Ovary (tissue), 9 donors: Measurements from ENCODE around the gene HSD17B11. TPM values are rescaled to one million over a fixed set of nuclear protein-coding genes. Genes with fewer than 3 reads are reported as not detected.
"Not testable (repeated sequence)": the region's sequence is repeated elsewhere in the genome, so short reads cannot be mapped to it uniquely, and the experiment has no call there.

ENCODE experiments used
- DNase-seq, 5 donors: peaks; one replicate each; pipeline ENCODE4 v3.0.0-alpha.2; 2019 to 2020
- H3K27ac ChIP-seq, 2 donors: fragments of 200-600 bp; one replicate each; pipeline versions ENCODE4 v1.5.1 to v1.8.0; 2019 to 2022
- H3K27me3 ChIP-seq: fragments of 200-600 bp; one replicate; pipeline ENCODE4 v1.8.0; 2022
- H3K36me3 ChIP-seq: fragments of 200-600 bp; sonication (generic); one replicate; pipeline ENCODE4 v1.5.1; 2019
- H3K4me1 ChIP-seq: one replicate; pipeline ENCODE4 v1.8.1; 2013; ENCODE audit warnings: mild to moderate bottlenecking, moderate library complexity; ENCODE audit not compliant: insufficient read depth
- H3K4me3 ChIP-seq: fragments of 200-600 bp; sonication (generic); one replicate; pipeline ENCODE4 v1.5.1; 2017
- H3K9me3 ChIP-seq, 2 donors: fragments of 200-600 bp in 1 of 2; sonication (generic) in 1 of 2; one replicate each; pipeline versions ENCODE4 v1.5.1 to v1.8.1; 2013 to 2019; ENCODE audit warnings: mild to moderate bottlenecking in 1 of 2, moderate library complexity in 1 of 2
- CTCF ChIP-seq, 3 donors: fragments of 450-650 bp in 2 of 3; fragments of 200-600 bp in 1 of 3; IDR thresholded peaks; one replicate each; pipeline versions ENCODE4 v1.5.1 to v1.8.0; 2016 to 2022; ENCODE audit warnings: antibody characterized with exemption in 3 of 3, mild to moderate bottlenecking in 1 of 3
- EP300 ChIP-seq: sonication (generic); formaldehyde crosslinking; IDR thresholded peaks from one replicate; pipeline ENCODE4 v1.6.1; 2017; ENCODE audit warnings: antibody characterized with exemption
- POLR2A ChIP-seq: fragments of 450-650 bp; IDR thresholded peaks from one replicate; pipeline ENCODE4 v1.6.1; 2017; ENCODE audit warnings: antibody characterized with exemption, mild to moderate bottlenecking, moderate library complexity
- WGBS, 3 donors: extraction: QIAGEN DNeasy Blood & Tissue Kit in 1 of 3; methylation state at CpG; one replicate each; pipeline versions ENCODE4 v1.1.5 to v1.1.7; 2013 to 2017; 5-methylcytosine and 5-hydroxymethylcytosine counted together
- intact Hi-C, 4 donors: fragments of 100-400 bp; cut with DNase I; formaldehyde crosslinking; loops; one replicate each; pipeline versions ENCODE4 v1.11.0 to v1.15.1; 2022 to 2023
- polyA plus RNA-seq, 2 donors: library from polyadenylated mRNA; stranded (reverse); fragments of 200-250 nt in 1 of 2; fragments of 350-450 nt in 1 of 2; fragmentation: Illumina TruSeq in 1 of 2; extraction: RNeasy Lipid Tissue Mini Kit (QIAGEN cat#74804) in 1 of 2; gene quantifications; one replicate each; pipeline ENCODE4 v1.2.3, GENCODE V29; 2013 to 2014
- total RNA-seq, 7 donors: library from RNA; depleted of rRNA in 2 of 7; stranded (reverse); fragments of >200 nt in 2 of 7; fragmentation: NEBNext Ultra II Directional in 3 of 7; extraction: Animal tissue kit (Norgen Biotek cat#: 25700) in 3 of 7; gene quantifications; one replicate each; pipeline versions ENCODE4 v1.1.0 to v1.2.4, GENCODE V29; 2016 to 2023
- donor health status: DM: no; HTN: no; CAD: no; lungs with moderate emphysema.
- donor health status: DM: no; HTN: no; CAD: no.
- donor health status: Bipolar disorder and iron deficiency.
- donor health status: DM: yes; HTN: yes; CAD: no.
- donor health status: DM: no; HTN: no; CAD: no.
- donor health status: DM: yes; HTN: yes; CAD: no.

Gene HSD17B11
- total and polyA plus RNA-seq, 9 donors, result 33.0 to 106 (median 51.7) TPM

GRCh38 chr4:87409420-87409939, 18.5 kb upstream of the HSD17B11 start:
- 22 to 44% (median 34%) methylated on average over 3 of the region's 3 CpGs for WGBS, 3 donors
- Histone ChIP-seq H3K27me3 (no peaks in the 10 kb centered on the region), H3K4me1 (no peaks in the 10 kb centered on the region), H3K36me3 (no peaks in the 10 kb centered on the region), H3K27ac (no peak overlapping the region), H3K4me3 (no peak overlapping the region), H3K9me3 (no peaks in the 10 kb centered on the region)
- no peak for TF ChIP-seq POLR2A
- TF ChIP-seq EP300, result no peak
- DNase-seq, result no peak
- intact Hi-C loops, result no loop called here

GRCh38 chr4:87406902-87407301, 15.9 kb upstream of the HSD17B11 start:
- H3K9me3 ChIP-seq, H3K4me1 ChIP-seq, H3K36me3 ChIP-seq, H3K27me3 ChIP-seq, H3K27ac ChIP-seq, H3K4me3 ChIP-seq, intact Hi-C loops, DNase-seq: not testable (repeated sequence)
- 73 to 86% (median 85%) methylated on average over 4 of the region's 4 CpGs for WGBS, 3 donors

- 86 to 90% (median 87%) methylated on average over 6 of the region's 6 CpGs for WGBS, 3 donors
- Histone ChIP-seq H3K27ac (no peak overlapping the region), H3K4me1 (no peaks in the 10 kb centered on the region), H3K9me3 (no peaks in the 10 kb centered on the region), H3K36me3 (no peaks in the 10 kb centered on the region), H3K27me3 (no peaks in the 10 kb centered on the region), H3K4me3 (no peak overlapping the region)
- intact Hi-C loops, result no loop called here
- TF ChIP-seq CTCF (IDR thresholded peaks at IDR 0.05) (no peak), EP300 (no peak), POLR2A (no peak)
- no peak for DNase-seq
Measured at GRCh38 chr4:87406462-87406861, 15.5 kb upstream of the HSD17B11 start.

- H3K4me3 ChIP-seq, result no peak overlapping the region
- WGBS, 3 donors, result 57 to 67% (median 63%) methylated on average over 5 of the region's 5 CpGs
- TF ChIP-seq EP300 (no peak), CTCF (IDR thresholded peaks at IDR 0.05) (no peak), POLR2A (no peak)
- intact Hi-C loops, result no loop called here
- no peak overlapping the region for H3K27ac ChIP-seq
- no peaks in the 10 kb centered on the region for H3K27me3 ChIP-seq
- no peak for DNase-seq
- no peaks in the 10 kb centered on the region for H3K36me3 ChIP-seq
- H3K4me1 ChIP-seq, result no peaks in the 10 kb centered on the region
- H3K9me3 ChIP-seq, result no peaks in the 10 kb centered on the region
Measured at GRCh38 chr4:87405211-87405820, 14.3 kb upstream of the HSD17B11 start.

- H3K4me1 ChIP-seq, result not testable (repeated sequence)
- WGBS, 3 donors, result 48 to 63% (median 53%) methylated on average over 1 of the region's 1 CpG
Measured at GRCh38 chr4:87403732-87404131, 12.7 kb upstream of the HSD17B11 start.

GRCh38 chr4:87399954-87400353, 9.0 kb upstream of the HSD17B11 start:
- no peaks in the 10 kb centered on the region for H3K4me1 ChIP-seq
- no peaks in the 10 kb centered on the region for H3K27me3 ChIP-seq
- DNase-seq, result no peak
- H3K36me3 ChIP-seq, result no peaks in the 10 kb centered on the region
- H3K4me3 ChIP-seq, result no peak overlapping the region
- no peak overlapping the region for H3K27ac ChIP-seq
- no peaks in the 10 kb centered on the region for H3K9me3 ChIP-seq
- no peak for TF ChIP-seq CTCF (IDR thresholded peaks at IDR 0.05)
- no peak for TF ChIP-seq EP300
- TF ChIP-seq POLR2A, result no peak
- 68 to 91% (median 77%) methylated on average over 1 of the region's 1 CpG for WGBS, 3 donors
- intact Hi-C loops, result no loop called here

More at GRCh38 chr4:87403732-87404131, 12.7 kb upstream of the HSD17B11 start:
- H3K27ac ChIP-seq, H3K4me3 ChIP-seq, intact Hi-C loops, H3K36me3 ChIP-seq, H3K27me3 ChIP-seq, H3K9me3 ChIP-seq, DNase-seq: not testable (repeated sequence)
